Dermis blood vessel endothelial cell (primary cell): Measurements from ENCODE around the gene TTYH2. TPM values are rescaled to one million over a fixed set of nuclear protein-coding genes. Genes with fewer than 3 reads are reported as not detected.

Source experiments
- DNase-seq: peaks from one replicate; pipeline ENCODE4 v3.0.0; 2010
- total RNA-seq: library from RNA; depleted of rRNA; stranded (reverse); fragments of >200 nt; gene quantifications from 2 replicates; pipeline ENCODE4 v1.2.3, GENCODE V29; 2014

Gene TTYH2
- total RNA-seq, 1 donor from 2014 or later: 2.2 TPM

DNA sequence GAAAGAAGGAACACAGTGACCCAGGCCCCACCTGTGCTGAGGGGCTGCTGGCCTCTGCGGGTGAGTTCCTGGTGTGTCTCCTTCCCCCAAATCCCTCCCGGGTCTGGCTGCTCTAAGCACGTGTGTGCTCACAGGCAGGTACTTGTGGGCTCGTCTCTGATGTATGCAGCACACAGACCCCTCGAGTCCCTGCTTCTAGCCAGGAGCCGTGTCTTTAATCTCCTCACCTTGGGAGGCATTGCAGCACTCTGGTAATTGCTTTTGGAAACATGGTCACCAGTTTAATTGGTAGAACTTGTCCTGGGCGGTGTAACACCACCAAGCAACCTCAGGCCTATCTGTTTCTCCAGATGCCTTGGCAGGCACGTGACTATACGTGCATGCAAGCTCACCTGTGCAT is 18.7 kb upstream of the TTYH2 start:
- DNase-seq: no peak

DNA sequence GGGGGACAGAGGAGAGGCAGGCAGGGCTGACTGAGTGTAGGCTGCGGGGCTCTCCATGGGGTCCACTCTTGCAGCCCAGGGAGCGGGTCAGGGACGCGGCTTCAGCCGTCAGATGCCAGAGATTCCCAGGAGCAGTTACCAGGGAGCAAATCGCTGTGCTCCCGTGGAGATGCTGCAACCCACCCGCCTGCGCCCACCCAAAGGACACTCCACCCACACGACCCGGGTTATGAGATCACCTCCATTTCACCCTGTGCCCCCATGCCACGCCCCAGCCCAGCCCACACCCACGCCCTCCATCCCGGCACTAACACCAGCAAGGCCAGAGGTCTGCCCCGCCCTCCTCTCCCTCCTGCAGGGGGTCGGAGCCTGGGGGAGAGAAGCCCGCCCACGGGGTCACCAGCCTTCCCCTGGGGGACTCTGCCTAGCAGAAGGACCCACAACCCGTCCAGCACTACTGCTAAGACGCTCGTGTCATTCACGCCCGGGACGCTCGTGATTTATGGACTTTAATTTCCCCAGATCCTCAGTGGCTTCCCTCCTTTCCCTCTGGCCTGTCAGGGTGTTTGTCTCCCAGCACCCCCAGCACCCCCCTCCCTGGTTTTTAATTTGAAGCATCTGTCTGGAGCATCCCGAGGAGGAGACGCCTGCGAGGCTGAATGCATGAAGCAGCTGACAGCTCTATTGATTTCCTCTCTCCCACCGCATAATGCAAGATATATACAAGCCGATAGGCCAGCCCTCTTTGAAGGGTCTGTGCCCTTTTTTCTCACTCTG is 16.6 kb upstream of the TTYH2 start:
- no peak for DNase-seq

DNA sequence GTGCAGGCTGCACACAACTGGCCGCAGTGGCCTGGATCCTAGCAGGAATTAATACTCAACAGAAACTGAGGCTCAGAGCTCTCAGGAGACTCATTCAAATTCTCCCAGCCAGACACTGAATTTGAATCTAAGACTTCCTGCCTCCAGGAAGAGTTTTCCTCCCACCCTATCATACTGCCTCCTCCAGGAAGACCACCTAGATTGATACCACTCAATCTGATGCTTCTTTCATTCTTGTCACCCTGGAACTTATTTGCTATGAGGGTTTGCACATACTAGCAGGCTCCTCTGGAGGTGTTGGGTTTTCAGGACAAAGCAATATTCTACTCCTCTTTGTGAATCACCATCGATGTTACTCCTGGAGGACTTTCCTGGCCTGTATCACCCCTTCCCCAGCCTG is 15.6 kb upstream of the TTYH2 start:
- no peak for DNase-seq

DNA sequence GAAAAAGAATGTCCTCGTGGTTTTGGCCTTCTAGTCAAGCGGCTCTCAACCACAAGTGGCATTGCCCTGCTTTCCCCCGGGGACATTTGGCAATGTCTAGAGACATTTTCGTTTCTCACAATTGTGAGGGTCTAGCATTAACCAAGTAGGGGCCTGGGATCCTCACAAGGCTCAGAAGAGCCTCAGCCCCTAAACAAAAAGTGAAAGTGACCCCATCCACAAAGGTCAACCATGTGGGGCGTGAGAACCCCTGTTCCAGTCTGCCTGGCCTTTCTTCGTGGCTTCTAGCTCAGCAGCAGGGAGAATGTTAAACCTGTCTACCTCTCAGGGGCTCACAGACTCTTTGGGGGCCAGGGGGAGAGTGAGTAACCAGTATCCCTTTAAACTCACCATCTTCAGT is 14.7 kb upstream of the TTYH2 start:
- no peak for DNase-seq

DNA sequence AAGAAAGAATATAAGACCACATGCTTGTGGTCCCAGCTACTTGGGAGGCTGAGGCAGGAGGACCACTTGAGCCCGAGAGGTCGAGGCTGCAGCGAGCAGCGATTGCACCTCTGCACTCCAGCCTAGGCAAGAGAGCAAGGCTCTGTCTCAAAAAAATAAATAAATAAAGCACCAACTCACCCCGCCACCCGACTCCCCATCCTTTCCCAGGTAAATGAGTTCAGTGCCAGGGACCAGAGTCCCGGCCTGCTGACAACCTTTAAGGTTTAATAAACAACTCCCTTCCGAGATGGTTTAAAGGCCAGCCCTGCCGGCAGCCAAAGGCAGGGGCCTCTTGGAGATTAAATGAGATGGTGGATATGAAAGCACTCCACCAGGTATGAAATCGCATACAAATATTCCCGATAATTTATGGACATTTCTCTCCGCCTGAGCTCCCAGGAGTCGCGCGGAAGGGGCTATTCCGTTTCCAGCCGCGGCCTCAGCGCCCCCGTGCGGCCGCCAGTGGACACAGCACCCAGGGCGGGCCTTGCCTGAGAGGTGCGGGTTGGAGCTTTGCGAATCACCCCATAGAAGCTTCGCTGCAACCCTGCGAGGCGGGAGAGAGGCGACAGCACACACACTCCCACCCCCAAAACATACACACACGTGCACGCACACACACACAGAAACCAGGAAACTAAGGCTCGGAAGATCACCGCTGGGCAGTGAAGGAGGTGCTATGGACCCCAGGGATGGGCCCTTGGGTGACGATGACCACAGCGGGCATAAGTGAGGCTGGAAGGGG is 13.9 kb upstream of the TTYH2 start:
- DNase-seq: peak; percentile 75

DNA sequence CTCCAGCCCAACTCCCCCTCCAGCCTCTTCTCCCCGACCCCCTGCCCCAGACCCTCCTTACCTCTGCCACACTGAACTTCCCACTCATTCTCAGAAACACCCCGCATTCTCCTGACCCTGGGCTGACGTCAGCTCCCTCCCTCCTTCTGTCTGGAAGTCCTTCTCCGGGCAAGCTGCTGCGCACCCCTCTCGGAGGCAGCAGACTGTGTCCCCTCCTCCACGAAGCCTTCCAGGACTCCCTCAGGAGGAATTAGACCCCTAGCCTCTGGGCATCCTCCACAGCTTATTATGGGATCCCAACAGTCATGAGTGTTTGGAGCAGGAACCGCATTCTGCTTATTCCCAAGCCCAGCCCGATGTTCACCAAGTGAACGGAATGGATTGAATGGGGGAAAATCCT is 13.3 kb upstream of the TTYH2 start:
- no peak for DNase-seq

DNA sequence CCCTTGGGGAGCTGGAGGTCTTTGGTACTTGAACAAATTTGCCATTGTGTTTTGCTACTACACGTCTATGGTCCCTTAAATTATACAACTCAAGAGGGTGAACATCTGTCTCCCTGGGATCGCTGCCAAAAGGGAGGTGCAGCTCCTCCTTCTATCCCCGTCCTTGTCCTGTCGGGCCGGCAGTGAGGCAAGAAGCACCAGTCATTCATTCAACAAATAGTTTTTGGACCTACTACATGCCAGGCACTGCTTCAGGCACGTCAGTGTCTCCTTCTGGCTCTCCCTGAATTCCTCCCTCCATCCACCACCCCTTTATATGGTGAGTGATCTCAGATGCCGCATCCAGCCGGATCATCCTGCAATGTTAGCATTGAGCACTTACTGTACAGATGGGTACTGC is 12.1 kb upstream of the TTYH2 start:
- no peak for DNase-seq

DNA sequence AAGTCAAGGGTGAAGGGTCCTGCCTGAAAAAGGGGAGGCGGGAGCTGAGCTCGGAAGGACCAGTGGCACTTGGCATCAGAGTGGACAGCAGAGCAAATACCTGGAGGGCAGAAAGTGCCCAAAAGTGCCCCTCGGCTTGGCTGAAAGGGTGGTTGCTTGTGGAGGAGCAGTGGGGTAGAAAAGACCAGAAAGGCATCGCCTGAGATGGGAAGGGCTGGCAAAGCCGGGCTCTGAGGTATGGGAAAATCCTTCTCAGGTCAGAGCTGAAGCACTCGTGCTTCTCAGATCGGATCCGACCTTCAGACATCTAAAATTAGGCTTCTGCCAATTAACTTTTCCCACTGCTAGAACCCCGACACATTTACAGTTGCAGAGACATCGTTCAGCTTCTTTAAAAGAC is 11.4 kb upstream of the TTYH2 start:
- no peak for DNase-seq

DNA sequence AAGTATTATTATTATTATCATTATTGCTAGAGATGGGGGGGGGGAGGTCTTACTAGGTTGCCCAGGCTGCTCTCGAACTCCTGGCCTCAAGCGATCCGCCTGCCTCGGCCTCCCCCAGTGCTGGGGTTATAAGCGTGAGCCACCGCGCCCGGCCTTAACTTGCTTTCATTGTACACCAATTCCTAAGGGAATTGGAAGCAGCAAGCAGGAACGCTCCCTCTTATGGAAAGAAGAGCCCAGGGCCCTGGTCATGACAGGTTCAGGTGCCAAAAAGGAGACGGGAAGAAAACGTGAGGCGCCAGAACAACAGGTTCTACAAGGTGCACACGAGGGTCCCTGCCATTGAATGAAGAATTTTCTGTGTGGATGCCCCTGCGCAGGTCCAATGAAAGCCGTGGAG is 10.4 kb upstream of the TTYH2 start:
- no peak for DNase-seq

DNA sequence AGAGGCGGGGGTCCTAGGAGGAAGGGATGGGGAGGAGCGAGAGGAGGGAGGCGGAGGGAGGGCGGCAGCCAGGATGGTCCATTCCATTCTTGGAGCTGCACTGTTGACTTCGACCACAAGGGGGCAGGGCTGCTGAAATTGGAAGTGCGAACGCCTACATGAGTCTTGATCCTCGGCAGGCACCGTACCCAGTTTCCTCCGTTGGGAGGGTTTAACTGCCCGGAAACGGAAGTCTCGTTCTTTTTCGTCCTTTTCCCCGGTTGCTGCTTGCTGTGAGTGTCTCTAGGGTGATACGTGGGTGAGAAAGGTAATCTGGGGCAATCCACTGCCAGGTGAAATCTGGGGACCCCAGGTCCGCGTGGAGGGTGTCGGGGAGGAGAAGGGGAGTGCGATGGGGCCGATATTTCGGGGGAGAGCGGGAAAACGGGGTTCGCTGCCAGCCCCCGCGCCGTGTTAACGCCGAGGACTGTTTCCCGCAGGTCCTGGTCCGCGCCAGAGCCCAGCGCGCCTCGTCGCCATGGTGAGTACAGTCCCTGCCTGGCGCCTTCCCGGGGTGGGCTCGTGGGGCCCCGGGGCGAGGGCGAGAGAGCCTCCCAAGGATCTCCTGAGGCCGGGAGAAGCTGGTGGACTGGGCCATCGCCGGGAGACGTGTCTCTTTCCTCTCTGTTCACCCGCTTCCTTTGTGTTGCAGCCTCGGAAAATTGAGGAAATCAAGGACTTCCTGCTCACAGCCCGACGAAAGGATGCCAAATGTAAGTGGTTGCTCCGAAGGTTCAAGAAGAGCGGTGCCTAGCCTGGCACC is 9.7 kb upstream of the TTYH2 start, which contains the start of gene RPL38:
TSS of gene RPL38 (plus strand) at position 240 of the 802 bp plus-strand sequence. CDS start at position 518, 278 bp downstream.
- peak; percentile 99 for DNase-seq

DNA sequence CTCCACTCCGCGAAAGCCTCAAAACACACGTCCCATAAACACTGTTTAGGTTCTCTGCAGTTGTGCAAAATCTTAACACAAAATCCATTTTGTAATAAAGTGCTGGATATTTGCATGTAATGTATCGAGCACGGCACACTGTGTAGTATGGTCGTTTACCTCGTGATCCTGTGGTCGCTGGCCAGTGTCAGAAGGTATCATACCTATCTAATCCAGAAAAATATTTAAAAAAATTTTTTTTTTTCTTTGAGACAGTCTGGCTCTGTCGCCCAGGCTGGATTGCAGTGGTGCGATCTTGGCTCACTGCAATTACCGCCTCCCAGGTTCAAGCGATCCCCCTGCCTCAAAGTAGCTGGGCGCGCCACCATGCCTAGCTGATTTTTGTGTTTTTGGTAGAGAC is 8.9 kb upstream of the TTYH2 start:
- DNase-seq: no peak

DNA sequence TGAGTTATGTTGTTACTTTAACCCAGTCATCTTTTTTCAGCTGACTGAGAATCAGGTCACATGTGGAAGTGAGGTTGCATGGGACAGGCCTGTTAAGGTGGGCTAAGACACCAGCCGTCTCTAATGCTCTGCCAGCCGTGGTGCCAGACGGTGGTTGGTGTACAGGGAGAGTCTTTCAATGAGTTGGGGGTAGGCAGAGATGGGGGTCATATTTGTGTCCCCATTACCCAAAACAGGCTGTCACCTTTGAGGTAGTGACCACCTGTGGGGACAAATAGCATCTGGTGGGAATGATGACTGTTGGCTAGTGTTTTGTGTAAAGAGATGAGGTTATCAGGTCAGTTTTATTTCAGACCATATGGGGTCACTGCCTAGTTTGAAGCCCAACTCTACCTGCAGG is 8.1 kb upstream of the TTYH2 start:
- DNase-seq: no peak

DNA sequence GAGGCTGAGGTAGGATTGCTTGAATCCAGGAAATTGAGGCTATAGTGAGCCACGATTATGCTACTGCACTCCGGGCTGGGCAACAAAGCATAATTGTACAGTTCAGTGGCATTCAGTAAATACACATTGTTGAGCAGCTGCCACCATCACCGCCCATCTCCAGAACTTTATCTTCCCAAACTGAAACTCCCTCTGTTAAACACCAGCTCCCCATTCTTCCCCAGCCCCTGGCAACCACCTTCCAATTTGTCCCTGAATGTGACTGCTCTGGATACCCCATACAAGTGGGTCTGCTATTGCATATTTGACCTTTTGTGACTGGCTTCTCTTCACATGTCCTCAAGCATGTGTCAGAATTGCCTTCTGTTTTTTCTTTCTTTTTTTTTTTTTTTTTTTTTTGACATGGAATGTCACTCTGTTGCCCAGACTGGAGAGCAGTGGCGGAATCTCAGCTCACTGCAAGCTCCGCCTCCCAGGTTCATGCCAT is 7.0 kb upstream of the TTYH2 start:
- no peak for DNase-seq

DNA sequence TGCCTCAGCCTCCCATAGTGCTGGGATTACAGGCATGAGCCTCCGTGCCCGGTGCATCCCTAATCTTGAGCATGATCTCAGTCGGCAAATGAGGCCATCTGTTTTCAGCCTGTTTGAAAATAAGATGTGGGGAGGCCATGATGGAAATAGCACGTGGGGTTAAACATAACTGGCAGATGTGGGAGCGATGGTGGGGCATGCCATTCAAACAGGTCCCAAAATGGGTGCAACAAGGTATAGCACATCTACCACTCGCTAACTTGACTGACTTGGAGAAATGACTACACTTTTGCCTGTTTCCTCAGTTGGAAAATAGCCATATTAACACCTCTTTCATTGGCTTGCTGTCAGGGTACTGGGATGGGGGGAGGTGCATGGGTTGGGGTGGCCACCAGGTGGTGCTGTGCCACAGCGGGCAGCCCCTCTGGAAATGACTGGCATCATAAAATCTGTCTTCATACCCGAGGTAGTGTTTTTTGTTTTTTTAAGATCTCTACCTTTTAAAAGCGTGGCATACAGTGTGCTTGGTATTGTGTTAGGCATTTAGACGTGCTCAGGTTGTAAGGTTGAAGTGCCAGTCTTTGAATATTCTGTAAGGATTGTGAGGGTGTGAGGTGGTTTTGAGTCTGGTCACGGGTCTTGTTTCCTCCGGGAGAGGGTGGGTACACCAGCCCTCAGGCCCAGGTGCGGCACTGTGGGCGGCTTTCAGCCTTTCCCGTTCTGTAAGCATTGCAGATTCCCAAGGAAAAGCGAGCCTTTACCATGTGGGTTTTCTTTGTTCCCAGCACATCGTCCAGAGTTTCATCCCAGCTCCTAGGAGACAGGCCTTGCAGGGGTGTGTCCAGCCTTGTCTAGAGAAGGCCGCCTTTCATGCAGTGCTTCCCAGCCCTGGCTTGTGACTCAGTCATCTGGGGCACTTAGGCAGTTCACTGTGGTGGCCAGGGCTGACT is 2.9 kb upstream of the TTYH2 start:
- DNase-seq: peak; percentile 84

DNA sequence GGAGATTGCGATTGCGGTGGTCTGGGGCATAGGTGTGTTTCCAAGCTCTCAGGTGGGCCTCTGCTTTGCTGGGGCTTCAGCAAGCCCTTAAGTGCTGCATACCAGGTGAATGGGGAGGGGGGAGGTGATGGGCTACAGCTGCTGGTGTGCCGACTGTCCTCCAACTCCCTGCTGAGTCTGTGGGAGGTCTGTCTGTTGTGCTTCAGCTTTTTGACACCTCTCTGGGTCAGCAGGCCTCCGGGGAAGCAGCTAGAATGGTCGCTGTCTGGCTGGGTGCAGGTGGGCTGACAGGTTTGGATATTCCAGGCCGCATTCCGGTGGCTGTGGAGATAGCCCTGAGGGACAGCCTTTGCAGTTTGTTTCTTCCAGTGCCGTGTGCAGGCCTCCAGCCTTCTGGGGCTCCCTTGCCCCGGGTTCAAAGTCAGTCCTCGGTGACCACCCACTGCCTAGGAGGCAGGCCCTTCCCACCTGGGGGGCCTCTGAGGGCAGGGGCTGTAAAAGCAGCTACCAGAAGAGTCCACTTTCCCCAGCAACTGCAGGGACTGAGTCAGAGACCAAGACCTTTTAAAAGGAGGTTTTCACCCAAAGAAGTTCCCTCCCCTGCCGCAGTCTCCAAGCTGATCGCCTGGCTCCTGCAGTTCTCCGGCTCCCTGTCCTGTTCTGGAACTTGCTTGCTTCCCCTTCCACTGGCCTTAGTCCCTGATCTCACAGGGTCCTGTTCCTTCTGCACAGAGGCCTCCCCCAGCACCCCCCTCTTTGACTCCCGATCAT is 2.0 kb upstream of the TTYH2 start:
- no peak for DNase-seq

DNA sequence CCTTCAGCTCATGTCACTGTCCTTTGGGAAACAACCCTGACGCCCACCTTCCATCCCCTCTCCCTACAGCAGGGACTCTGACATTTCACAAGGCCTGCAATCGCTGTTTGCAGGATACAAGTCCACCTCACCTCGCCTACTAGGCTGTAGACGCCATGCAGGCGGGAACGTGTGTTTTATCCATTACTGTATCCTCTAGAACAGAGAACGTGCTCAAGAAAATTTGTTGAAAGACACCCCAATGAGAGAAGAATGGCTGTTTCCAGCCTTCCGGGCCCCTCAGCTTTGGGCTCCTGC is 1.5 kb upstream of the TTYH2 start:
- DNase-seq: no peak

DNA sequence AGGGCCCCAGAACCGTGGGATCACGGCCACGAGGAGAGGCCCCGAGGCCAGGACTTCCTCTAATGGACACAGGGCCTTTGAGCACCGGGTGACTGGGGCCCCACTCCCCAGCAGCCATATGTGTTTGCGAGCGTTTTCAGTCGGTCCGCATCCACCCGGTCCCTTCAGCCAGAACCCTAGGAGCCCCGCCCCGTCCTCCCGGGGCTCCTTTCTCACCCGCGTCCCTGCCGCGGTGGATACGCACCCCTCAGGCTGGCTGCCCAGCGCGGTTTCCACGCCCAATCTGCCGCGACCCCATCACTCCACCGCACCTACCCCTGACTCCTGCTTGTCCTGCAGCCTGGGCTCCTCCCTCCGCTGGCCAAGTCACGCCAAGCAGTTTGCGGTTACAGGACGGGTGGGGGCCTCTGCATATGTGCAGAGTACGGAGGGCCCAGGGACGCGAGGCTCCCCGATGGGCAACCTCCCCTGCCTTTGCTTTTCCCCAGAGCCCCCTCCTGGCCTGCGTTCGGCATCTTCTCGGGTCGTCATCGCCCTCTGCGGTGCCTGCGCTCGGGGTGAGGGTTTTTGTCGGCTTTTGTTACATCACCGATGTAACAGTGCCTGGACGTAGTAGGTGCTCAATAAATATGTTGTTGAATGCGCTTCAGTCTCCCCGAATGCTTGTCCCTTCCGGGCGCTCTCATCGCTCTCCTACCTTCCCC is 1.0 kb upstream of the TTYH2 start:
- no peak for DNase-seq

DNA sequence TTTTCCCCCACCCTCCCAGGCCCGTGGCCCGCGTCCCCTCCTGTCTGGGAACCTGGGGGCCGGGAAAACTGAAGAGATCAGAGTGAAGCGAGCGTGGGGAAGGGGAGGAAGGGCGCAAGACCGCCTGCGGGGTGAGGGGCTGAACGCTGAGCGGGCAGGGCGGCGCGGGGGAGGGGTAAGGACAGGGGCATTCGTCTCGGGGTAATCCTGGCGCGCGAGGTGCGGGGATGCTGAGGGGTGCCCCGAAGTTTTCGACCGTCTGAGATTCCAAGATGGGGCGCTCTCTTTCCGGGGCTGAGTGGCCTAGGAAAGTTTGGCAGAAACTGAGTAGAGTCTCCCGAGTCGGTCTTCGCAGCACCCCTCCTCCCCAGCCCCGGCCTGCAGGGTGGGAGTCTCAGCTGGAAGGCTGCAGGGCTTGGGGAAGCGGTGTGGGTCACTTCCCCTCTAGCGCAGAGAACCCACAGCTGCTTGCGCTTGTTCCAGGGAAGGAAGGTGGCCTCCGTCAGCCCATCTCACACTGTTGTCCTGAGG is 555 bp downstream of the TTYH2 start:
- no peak for DNase-seq

DNA sequence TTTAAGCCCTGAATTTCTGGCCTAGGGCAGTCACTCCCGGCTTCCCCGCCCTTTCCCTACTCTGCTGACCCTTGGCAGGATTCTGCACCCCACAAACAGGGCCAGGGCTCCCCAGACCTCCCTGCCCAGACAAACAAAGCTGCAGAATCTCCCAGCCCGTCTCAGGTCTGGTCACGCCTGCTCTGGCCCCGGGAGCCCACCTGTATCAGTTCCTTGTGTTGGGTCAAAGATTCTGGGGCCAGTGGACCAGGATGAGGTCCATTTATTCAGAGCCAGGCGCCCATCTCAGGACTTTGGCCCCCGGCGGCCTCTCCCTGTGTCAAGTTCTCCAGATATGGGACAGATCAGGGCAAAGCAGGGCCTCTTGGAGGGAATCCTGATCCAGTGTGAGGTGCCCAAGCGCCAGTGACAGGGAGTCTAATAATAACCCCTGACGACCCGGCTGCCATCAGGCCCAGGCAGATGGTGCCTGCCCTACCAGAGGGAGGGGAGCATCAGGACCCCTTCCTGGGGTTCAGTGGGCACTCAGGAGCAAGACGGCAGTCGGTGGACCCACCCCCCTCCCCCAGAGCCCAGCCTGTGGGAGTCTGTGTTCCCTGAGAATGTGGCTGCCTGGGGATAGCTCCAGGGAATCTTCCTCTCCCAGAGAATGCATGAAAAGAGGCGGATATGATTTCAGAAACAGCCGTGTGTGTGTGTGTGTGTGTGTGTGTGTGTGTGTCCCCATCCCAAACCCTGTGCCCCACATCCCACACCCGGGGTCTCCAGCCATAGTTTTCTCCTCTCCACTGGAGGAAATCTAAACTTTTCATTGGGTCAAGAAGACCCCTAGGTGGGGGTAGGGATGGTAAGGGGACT is 1.3 kb downstream of the TTYH2 start:
- DNase-seq: no peak
